HG03521 (cell line): ENCODE measurements around the gene SSBP4.

Experiments used
- ATAC-seq: cut with Tn5 transposase; IDR thresholded peaks from one replicate; pipeline ENCODE4 v1.9.1; 2021; ENCODE audit warnings: mild to moderate bottlenecking, moderate library complexity; ENCODE audit not compliant: unreplicated experiment

The SSBP4 gene

GRCh38 chr19:18419699-18420460, 682 bp downstream of the SSBP4 start:
- ATAC-seq: peak; percentile 14

GRCh38 chr19:18420930-18421329, 1.7 kb downstream of the SSBP4 start:
- ATAC-seq: no peak

- ATAC-seq: no peak
These were observed 2.3 kb downstream of the SSBP4 start for GRCh38 chr19:18421371-18421959.

- no peak for ATAC-seq
These were observed 3.5 kb downstream of the SSBP4 start for GRCh38 chr19:18422530-18423191.

GRCh38 chr19:18423258-18424020, 4.2 kb downstream of the SSBP4 start:
- ATAC-seq: no peak

GRCh38 chr19:18424122-18424889, 5.1 kb downstream of the SSBP4 start:
- ATAC-seq: no peak

GRCh38 chr19:18424890-18425514, 5.8 kb downstream of the SSBP4 start:
- ATAC-seq: no peak

GRCh38 chr19:18425515-18426415, 6.6 kb downstream of the SSBP4 start:
- no peak for ATAC-seq

- ATAC-seq: no peak
These were observed 7.2 kb downstream of the SSBP4 start for GRCh38 chr19:18426416-18426767.

GRCh38 chr19:18427080-18427742, 8.0 kb downstream of the SSBP4 start:
- ATAC-seq: no peak

- ATAC-seq: no peak
These were observed 8.5 kb downstream of the SSBP4 start for GRCh38 chr19:18427743-18428113.

GRCh38 chr19:18428173-18428786, 9.1 kb downstream of the SSBP4 start:
- ATAC-seq: no peak

- ATAC-seq: peak; percentile 55
These were observed 9.8 kb downstream of the SSBP4 start for GRCh38 chr19:18428787-18429674.

GRCh38 chr19:18429717-18430416, 10.7 kb downstream of the SSBP4 start:
- ATAC-seq: no peak

- ATAC-seq: no peak
These were observed 11.4 kb downstream of the SSBP4 start for GRCh38 chr19:18430417-18431144.
